NCI-H187 (cell line): ENCODE results near the gene DCST2.
"Not testable (repeated sequence)": the region's sequence is repeated elsewhere in the genome, so short reads cannot be mapped to it uniquely, and the experiment has no call there.

Experiments
- DNase-seq, 2 experiments: peaks; one replicate each; lab custom pipeline; 2025; lab: John Stamatoyannopoulos, UW

Gene DCST2

GRCh38 chr1:154998818-154999570 lies 34.6 kb downstream of the DCST2 start:
- peak; percentile 52 to 55 for DNase-seq

DNA sequence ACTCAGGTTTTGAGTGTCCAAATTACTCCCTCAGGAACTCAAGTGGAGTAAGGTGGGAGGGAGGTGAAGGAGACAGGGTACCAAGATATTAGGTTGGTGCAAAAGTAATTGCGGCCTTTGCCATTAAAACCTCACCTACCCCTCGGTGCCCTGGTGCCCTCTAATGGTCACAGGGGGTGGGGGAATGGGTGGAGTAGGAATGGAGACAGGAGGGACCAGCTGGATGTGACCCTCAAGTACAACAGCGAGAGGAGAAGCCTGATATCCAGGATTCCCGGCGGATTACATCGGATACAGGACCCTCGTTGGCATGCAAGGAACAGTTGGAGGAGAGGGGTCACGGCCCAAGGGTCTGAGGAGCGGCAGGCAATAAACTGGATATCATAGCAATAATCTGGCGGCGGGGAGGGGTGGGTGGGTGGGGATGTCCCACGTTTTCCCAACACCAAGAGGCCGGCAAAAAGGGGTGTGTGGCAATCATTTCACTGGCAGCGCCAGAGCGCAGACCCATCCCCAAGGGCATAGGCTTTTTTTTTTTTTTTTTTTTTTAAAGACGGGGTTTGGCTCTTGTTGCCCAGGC lies 35.3 kb downstream of the DCST2 start:
- no peak for DNase-seq

DNA sequence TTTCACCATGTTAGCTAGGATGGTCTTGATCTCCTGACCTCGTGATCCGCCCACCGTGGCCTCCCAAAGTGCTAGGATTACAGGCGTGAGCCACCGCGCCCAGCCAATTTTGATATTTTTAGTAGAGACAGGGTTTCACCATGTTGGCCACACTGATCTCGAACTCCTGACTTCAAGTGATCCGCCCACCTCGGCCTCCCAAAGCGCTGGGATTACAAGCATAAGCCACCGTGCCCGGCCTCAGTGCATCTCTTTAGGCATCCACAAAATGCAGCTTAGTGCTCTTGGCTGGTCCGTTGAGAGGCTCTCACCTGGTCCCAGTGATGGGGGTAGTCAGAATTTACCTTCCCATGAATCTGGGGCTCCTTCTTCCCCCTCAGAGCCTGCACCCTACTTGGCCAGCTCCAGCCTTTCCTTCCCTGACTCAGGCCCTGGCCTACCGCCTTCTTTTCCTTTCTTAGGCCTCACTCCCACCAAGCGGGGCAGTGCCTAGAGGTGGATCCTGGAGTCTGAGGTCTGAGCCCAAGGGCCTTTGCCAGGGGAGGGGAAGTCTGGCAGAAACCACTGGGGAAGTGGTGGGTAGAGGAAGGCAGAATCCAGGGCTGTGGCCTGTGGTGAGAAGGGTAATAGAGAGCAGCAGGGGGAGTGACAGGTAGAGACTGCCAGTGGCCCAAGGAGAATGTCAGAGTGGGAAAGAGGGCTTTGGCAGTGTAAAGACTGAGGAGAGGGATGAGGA lies 36.4 kb downstream of the DCST2 start:
- DNase-seq = no peak

GRCh38 chr1:154995301-154995983 lies 38.1 kb downstream of the DCST2 start:
- not testable (repeated sequence) for DNase-seq

GRCh38 chr1:154994591-154994990 lies 39.0 kb downstream of the DCST2 start:
- DNase-seq = no peak

DNA sequence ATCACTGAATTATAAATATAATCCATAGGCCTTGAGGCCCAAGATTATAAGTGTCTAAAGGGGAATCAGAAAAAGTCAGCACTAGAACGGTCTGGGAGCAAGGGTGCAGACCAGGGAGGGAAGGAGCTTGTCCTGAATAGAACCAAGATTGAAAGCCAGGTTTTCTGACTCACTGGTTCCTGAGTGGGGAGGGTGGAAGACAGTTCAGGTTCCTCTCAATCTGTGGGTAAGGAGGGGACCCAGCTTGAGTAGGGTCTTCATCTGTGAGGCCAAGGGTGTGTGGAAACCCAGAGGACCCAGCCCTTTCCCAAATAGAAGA lies 39.4 kb downstream of the DCST2 start:
- DNase-seq = no peak

GRCh38 chr1:154993572-154994268 lies 39.9 kb downstream of the DCST2 start, which contains the start of gene LENEP:
Gene LENEP (plus strand): TSS chr1:154993586. CDS start chr1:154993608, 22 bp downstream.
- DNase-seq = no peak

DNA sequence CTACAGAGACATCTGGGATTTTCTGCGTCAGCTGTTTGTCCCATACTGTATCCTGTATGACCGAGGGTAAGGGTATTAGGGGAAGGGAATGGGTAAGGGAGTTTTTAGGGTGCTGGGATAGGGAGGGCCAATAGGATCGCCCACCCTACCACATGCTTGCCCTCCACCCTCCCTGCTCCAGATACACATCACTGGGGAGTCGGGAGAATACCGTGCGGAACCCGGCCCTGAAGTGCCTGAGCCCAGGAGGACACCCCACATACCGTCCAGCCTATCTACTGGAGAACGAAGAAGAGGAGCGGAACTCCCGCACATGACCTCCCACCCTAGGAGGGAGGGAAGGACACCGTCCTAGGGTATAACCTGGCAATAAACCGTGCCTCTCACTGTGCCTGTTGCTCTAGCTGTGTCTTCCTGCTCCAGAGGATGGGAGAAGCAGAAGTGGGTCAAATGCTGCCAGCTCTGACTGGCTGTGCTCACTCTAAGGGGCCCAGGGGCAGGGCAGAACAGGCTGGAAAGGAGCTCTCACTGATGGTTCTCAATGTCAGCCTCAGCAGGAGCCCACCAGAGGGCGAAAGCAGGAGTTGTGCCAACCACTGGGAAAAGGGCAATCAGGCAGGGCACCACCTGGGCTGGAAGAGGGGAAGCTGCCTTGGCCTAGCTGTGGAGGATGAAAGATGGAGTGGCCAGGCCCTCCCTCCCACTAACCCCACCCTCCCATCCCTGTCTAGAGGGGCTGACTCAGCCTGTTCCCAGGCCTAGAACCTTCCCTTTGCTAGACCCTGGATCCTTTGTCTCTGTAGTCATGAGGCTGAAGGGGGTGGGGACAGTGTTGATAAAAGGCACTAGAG lies 40.6 kb downstream of the DCST2 start:
- DNase-seq = no peak

DNA sequence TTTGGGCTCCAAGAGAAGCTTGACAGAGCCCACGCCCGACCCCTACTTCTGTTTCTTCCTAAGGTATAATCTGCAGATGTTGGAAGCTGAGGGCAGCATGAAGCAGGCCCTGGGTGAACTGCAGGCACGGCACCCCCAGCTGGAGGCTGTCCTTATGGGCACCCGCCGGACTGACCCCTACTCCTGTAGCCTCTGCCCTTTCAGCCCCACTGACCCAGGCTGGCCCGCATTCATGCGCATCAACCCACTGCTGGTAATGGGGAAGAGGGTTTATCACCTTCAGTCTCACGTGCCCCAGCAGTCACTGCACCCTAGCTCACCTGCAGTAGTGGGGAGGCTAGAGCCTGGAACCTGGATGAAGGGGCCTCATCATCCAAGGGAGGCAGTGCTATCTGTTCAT lies 43.3 kb downstream of the DCST2 start:
- DNase-seq = no peak

- DNase-seq = no peak
Measured at GRCh38 chr1:154989195-154989860, 44.3 kb downstream of the DCST2 start.

DNA sequence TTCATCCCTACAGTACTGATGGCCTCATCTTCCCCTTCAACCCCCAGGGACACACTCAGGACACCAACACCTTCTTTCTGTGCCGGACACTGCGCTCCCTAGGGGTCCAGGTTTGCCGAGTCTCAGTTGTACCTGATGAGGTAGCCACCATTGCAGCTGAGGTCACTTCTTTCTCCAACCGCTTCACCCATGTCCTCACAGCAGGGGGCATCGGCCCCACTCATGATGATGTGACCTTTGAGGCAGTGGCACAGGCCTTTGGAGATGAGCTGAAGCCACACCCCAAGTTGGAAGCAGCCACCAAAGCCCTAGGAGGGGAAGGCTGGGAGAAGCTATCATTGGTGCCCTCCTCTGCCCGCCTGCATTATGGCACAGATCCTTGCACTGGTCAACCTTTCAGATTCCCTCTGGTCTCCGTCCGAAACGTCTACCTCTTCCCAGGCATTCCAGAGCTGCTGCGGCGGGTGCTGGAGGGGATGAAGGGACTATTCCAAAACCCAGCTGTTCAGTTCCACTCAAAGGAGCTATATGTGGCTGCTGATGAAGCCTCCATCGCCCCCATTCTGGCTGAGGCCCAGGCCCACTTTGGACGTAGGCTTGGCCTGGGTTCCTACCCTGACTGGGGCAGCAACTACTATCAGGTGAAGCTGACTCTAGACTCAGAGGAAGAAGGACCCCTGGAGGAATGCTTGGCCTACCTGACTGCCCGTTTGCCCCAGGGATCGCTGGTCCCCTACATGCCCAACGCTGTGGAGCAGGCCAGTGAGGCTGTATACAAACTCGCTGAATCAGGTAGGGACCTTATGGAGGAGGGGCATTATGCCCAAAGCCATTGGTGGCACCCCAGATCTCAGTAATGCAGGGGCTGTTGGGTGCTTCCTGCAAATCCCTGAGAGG lies 45.3 kb downstream of the DCST2 start:
- DNase-seq = no peak

DNA sequence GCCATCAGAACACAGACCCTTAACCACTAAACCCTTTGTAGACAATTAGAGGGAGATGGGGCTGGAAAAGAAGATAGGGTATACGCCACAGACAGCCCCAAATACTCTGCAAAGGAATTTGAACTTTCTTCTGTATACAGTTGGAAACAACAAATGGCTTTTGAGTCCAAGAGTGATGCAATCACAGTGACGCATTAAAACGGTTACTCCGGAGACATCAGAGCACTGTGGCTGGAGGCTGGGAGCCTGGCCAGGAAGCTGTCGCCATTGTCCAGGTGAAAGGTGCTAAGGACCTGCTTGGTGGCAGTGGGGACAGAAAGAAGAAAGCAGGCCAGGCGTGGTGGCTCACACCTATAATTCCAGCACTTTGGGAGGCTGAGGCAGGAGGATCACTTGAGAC lies 46.3 kb downstream of the DCST2 start:
- no peak for DNase-seq

DNA sequence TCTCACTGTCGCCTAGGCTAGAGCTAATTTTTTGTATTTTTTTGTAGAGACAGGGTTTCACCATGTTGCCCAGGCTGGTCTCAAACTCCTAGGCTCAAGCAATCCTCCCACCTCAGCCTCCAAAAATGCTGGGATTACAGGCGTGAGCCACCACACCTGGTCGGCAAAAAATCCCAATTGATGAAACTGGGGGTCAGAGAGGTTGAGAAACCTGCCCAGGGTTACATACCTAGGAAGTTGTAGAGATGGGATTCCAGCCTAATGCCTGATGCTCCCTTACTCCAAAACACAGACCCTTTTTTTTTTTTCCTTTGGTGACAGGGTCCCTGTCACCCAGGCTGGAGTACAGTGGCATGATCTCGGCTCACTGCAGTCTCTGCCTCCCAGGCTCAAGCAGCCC lies 46.8 kb downstream of the DCST2 start:
- DNase-seq = not testable (repeated sequence)

DNA sequence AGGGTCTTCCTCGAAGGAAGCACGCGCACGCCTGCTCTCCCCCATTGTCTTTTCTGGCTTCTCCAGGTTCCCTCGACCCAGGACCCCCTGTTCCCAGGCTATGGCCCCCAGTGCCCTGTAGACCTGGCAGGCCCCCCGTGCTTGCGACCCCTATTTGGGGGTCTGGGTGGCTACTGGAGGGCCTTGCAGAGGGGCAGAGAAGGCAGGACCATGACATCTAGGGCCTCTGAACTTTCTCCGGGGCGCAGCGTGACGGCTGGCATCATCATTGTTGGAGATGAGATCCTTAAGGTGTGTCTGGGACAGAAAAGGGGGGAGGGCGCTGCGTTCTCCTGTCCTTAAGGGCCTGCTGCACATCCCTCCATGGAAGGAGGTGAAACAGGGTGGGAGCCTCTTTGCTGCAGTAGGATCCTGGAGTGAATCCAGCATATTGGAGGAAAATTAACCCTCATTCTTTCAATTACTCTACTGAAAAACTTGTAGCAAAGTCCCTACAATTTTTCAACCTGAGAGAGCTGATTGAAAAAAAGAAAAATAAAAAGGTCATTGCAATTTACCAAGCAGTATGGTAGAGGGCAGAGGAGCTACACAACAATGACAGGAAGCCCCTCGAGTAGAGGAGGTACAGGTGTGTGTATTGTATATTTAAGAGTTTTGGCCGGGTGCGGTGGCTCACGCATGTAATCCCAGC lies 49.7 kb downstream of the DCST2 start:
- DNase-seq = no peak

- peak; percentile 99 to 100 for DNase-seq
Measured at GRCh38 chr1:154982897-154983648, 50.5 kb downstream of the DCST2 start, which contains the start of gene FLAD1. Gene FLAD1 (plus strand): TSS chr1:154983344. CDS start chr1:154983695, 351 bp downstream.

DNA sequence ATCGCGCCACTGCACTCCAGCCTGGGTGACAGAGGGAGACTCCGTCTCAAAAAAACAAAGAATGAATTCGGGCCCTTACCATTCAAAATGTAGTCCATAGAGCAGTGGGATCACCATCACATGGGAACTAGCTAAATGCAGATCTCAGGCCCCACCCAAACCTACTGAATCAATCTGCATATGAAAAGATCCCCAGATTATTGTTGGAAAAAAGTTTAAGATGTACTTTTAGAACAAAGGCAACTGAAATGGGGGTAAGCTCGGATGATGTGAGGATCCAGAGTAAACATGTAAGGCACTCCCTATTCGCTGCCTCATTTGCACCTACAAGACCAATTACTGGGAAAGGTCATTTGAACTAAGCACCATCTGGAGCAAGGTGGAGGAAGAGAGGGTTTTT lies 51.2 kb downstream of the DCST2 start:
- DNase-seq = no peak

- no peak for DNase-seq
Measured at GRCh38 chr1:154978360-154978759, 55.2 kb downstream of the DCST2 start.

GRCh38 chr1:154977762-154978161 lies 55.8 kb downstream of the DCST2 start:
- DNase-seq = not testable (repeated sequence)
